Measurements from ENCODE around the gene GPRIN3. TPM values are rescaled to one million over a fixed set of nuclear protein-coding genes. Genes with fewer than 3 reads are reported as not detected.

Gene GPRIN3
- total and polyA plus RNA-seq, 2 donors (not counting 1 experiment from before 2014, with no cell fraction given) = 0.22 to 1.5 TPM

DNA sequence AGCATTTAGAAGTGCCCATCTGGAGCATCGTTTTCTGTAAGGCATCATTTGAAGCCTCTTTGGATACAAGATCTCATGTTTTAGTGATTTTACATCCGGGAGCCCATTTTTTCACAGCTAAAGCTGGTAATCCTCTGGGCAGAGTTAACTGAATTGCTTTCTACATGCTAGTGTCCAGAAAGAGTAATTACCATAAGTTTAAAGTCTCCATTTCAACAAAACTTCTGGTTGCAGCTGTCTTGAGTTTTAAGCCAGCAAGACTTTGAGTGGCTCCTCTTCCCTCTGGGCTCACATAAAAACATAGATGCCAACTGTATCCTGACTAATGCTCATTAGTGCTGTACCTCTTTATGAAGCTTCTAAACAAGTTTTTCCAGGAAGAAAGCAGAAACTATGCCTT, 65.4 kb downstream of the GPRIN3 start:
- 100% methylated on average over 1 of the region's 2 CpGs for WGBS (ENCODE audit: insufficient coverage)
- intact Hi-C loops (cut with micrococcal nuclease) = no loop called here
- Mint-ChIP-seq H3K4me1 (no peaks in the 10 kb centered on the region), H3K4me3 (no peak overlapping the region), H3K27ac (no peak overlapping the region), H3K9me3 (ENCODE audit: insufficient read depth) (no peaks in the 10 kb centered on the region), H3K27me3 (no peaks in the 10 kb centered on the region)
- no peaks in the 10 kb centered on the region for H3K27me3 ChIP-seq (replicated peaks in 1 of 4; ENCODE audit: control extremely low read depth in 1 of 4, control insufficient read depth in 3 of 4, insufficient read depth in 4 of 4, low read length in 3 of 4)
- POLR2A ChIA-PET = no interaction called here
- DNase-seq = no peak
- H3K9me3 ChIP-seq (ENCODE audit: control extremely low read depth in 1 of 3, control insufficient read depth in 2 of 3, insufficient read depth in 1 of 3, low read length in 2 of 3) = no peaks in the 10 kb centered on the region
- ATAC-seq (ENCODE audit: low read depth) = no peak
- peaks cover 0 to 4% of the 10 kb centered on the region in 2 donors for H3K4me1 ChIP-seq (ENCODE audit: control insufficient read depth in 2 of 2, insufficient read depth in 2 of 2, low read length in 2 of 2)
- no peak overlapping the region for H3K27ac ChIP-seq (ENCODE audit: low read length in 2 of 2)
- H3K79me2 ChIP-seq (ENCODE audit: control insufficient read depth, insufficient read depth, low read length) = no peaks in the 10 kb centered on the region
- H4K20me1 ChIP-seq (ENCODE audit: control insufficient read depth, insufficient read depth, low read length, poor library complexity, severe bottlenecking) = no peaks in the 10 kb centered on the region
- H3K36me3 ChIP-seq (replicated peaks in 1 of 2; ENCODE audit: control extremely low read depth in 1 of 2, control insufficient read depth in 1 of 2, extremely low read depth in 1 of 2, insufficient read depth in 2 of 2, low read length in 1 of 2) = no peaks in the 10 kb centered on the region
- no peak overlapping the region for H2AFZ ChIP-seq (ENCODE audit: insufficient read depth, low read depth, low read length, poor library complexity, severe bottlenecking)
- no peak overlapping the region for H3K4me2 ChIP-seq (replicated peaks; ENCODE audit: low read depth, low read length, poor library complexity, severe bottlenecking)
- H3K4me3 ChIP-seq (ENCODE audit: control extremely low read depth in 1 of 5, extremely low read depth in 1 of 5, insufficient read depth in 1 of 5, low read depth in 2 of 5, low read length in 4 of 5) = no peak overlapping the region
- TF ChIP-seq EZH2 (IDR thresholded peaks at IDR 0.05; ENCODE audit: borderline replicate concordance, insufficient read depth, low read depth, low read length, poor library complexity, severe bottlenecking) = no peak
- TF ChIP-seq, protein P1, sequence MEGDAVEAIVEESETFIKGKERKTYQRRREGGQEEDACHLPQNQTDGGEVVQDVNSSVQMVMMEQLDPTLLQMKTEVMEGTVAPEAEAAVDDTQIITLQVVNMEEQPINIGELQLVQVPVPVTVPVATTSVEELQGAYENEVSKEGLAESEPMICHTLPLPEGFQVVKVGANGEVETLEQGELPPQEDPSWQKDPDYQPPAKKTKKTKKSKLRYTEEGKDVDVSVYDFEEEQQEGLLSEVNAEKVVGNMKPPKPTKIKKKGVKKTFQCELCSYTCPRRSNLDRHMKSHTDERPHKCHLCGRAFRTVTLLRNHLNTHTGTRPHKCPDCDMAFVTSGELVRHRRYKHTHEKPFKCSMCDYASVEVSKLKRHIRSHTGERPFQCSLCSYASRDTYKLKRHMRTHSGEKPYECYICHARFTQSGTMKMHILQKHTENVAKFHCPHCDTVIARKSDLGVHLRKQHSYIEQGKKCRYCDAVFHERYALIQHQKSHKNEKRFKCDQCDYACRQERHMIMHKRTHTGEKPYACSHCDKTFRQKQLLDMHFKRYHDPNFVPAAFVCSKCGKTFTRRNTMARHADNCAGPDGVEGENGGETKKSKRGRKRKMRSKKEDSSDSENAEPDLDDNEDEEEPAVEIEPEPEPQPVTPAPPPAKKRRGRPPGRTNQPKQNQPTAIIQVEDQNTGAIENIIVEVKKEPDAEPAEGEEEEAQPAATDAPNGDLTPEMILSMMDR (IDR thresholded peaks at IDR 0.05) = no peak
- H3K9ac ChIP-seq (ENCODE audit: low read length) = no peak overlapping the region
- CTCF ChIA-PET = interaction anchor here (1.0 to 2.1 kb wide), 4 partner anchors 13 to 193 kb away, joined by 3 to 5 read pairs (median 4); no protein-coding TSS in a partner anchor

DNA sequence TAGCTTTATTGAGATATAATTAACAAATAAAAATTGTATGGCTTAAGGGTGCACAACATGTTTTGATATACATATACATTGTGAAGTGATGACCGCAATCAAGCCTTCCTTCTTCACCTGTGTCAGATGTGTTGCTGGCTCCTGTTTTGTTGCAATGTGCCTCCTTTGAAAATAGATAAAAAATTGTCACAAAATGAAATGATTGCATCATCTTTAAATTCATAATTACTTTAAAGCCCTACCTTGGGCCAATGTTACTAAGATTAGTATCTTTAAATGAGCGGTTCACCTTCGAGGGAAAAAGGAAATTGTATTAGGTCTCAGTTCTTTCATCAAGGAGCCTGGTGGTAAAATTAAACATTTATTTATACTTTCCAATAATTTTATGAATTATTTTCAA, 77.3 kb downstream of the GPRIN3 start:
- ATAC-seq (ENCODE audit: low read depth) (no peak), DNase-seq (no peak)
- H3K27ac ChIP-seq (ENCODE audit: low read length in 2 of 2) = no peak overlapping the region
- H3K4me1 Mint-ChIP-seq = peaks cover 2% of the 10 kb centered on the region
- H3K4me2 ChIP-seq (replicated peaks; ENCODE audit: low read depth, low read length, poor library complexity, severe bottlenecking) = no peak overlapping the region
- no peaks in the 10 kb centered on the region for H3K79me2 ChIP-seq (ENCODE audit: control insufficient read depth, insufficient read depth, low read length)
- H3K9me3 ChIP-seq (ENCODE audit: control extremely low read depth in 1 of 3, control insufficient read depth in 2 of 3, insufficient read depth in 1 of 3, low read length in 2 of 3) = no peaks in the 10 kb centered on the region
- intact Hi-C loops (cut with micrococcal nuclease) = no loop called here
- peaks cover 0 to 4% of the 10 kb centered on the region in 2 donors for H3K4me1 ChIP-seq (ENCODE audit: control insufficient read depth in 2 of 2, insufficient read depth in 2 of 2, low read length in 2 of 2)
- no peak overlapping the region for H3K9ac ChIP-seq (ENCODE audit: low read length)
- ChIA-PET CTCF (interaction anchor here (1.5 kb wide), 1 partner anchor 204 kb away, joined by 3 read pairs; no protein-coding TSS in a partner anchor), POLR2A (no interaction called here)
- H3K27me3 Mint-ChIP-seq = no peaks in the 10 kb centered on the region
- H3K27me3 ChIP-seq (replicated peaks in 1 of 4; ENCODE audit: control extremely low read depth in 1 of 4, control insufficient read depth in 3 of 4, insufficient read depth in 4 of 4, low read length in 3 of 4) = no peaks in the 10 kb centered on the region
- H3K4me3 ChIP-seq (ENCODE audit: control extremely low read depth in 1 of 5, extremely low read depth in 1 of 5, insufficient read depth in 1 of 5, low read depth in 2 of 5, low read length in 4 of 5) = no peak overlapping the region
- no peak overlapping the region for H2AFZ ChIP-seq (ENCODE audit: insufficient read depth, low read depth, low read length, poor library complexity, severe bottlenecking)
- no peaks in the 10 kb centered on the region for H4K20me1 ChIP-seq (ENCODE audit: control insufficient read depth, insufficient read depth, low read length, poor library complexity, severe bottlenecking)
- TF ChIP-seq, protein P1 (IDR thresholded peaks at IDR 0.05) = no peak
- TF ChIP-seq EZH2 (IDR thresholded peaks at IDR 0.05; ENCODE audit: borderline replicate concordance, insufficient read depth, low read depth, low read length, poor library complexity, severe bottlenecking) = no peak
- no peak overlapping the region for H3K27ac Mint-ChIP-seq
- WGBS (ENCODE audit: insufficient coverage) = no CpG with 5 or more reads among the region's 3 CpGs
- no peak overlapping the region for H3K4me3 Mint-ChIP-seq
- H3K36me3 ChIP-seq (replicated peaks in 1 of 2; ENCODE audit: control extremely low read depth in 1 of 2, control insufficient read depth in 1 of 2, extremely low read depth in 1 of 2, insufficient read depth in 2 of 2, low read length in 1 of 2) = no peaks in the 10 kb centered on the region
- no peaks in the 10 kb centered on the region for H3K9me3 Mint-ChIP-seq (ENCODE audit: insufficient read depth)
